ENCODE measurements around the gene RXRA.

RXRA gene

DNA sequence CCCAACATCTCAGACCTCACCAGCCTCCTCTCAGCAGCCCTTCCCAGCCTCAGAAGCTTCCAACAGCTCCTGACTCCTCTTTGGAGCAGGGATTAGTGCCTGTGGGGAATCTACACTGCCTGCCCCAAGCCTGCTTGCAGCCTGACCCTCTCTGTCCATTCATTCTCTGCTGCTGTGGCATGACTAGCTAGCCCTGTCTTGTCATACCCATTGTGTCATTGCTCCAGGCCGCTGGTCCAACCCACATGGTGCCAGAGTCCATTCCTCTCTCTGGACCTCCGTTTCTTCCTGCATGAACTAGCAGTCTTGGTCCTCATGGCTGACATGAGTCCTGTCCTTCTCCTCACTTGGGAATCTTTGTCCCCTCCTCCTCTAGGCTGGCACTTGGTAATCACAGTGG lies 12.8 kb upstream of the RXRA start:
- no peak overlapping the region for H3K4me3 ChIP-seq (replicated peaks in 1 of 2; ENCODE audit: low read depth in 2 of 2, low read length in 2 of 2)
- TF ChIP-seq, protein P1, sequence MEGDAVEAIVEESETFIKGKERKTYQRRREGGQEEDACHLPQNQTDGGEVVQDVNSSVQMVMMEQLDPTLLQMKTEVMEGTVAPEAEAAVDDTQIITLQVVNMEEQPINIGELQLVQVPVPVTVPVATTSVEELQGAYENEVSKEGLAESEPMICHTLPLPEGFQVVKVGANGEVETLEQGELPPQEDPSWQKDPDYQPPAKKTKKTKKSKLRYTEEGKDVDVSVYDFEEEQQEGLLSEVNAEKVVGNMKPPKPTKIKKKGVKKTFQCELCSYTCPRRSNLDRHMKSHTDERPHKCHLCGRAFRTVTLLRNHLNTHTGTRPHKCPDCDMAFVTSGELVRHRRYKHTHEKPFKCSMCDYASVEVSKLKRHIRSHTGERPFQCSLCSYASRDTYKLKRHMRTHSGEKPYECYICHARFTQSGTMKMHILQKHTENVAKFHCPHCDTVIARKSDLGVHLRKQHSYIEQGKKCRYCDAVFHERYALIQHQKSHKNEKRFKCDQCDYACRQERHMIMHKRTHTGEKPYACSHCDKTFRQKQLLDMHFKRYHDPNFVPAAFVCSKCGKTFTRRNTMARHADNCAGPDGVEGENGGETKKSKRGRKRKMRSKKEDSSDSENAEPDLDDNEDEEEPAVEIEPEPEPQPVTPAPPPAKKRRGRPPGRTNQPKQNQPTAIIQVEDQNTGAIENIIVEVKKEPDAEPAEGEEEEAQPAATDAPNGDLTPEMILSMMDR (IDR thresholded peaks at IDR 0.05; ENCODE audit: low read depth, low read length) = no peak
- no peak for DNase-seq (ENCODE audit: low read depth in 2 of 2)

DNA sequence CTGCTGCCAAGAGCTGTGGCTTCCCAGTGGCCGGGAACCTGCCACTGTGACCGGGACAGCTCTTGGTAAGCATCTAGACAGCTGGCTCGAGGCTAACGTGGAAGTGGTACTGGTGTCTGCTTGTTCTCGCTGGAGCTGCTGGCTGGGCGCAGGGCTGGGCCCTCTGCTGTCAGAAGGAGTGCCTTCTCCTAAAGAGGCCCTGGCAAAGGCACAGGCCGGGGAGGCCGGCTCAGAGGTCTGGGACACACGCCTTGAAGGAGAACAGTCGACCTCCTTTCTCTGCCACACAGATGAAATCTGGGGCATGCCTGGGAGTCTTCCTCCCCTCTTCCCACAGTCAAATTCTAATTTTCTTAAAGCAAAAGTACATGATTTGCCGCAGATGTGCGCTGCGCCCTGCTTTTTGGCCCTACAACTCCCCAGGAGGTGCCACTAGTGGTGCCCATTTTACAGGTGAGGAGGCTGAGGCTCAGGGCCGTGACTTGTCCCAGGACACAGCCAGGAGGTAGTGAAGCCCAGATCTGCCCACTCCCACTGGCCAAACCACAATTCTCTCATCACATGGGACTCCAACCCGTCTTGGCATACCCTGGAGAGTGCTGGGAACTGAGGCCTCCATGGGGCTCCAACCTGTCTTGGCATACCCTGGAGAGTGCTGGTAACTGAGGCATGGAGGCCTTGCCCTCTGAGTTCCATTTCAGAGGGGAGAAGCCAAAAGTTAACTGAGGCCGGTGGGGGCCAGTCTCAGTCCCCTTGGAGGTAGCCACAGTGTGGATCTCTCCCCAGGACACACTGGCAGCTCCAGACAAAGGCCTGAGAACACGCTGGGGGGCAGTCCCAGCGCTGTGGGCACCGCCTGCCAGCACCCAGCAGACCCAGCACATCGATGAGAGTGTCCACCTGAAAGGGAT lies 12.0 kb upstream of the RXRA start:
- TF ChIP-seq, protein P1 (IDR thresholded peaks at IDR 0.05; ENCODE audit: low read depth, low read length) = no peak

DNA sequence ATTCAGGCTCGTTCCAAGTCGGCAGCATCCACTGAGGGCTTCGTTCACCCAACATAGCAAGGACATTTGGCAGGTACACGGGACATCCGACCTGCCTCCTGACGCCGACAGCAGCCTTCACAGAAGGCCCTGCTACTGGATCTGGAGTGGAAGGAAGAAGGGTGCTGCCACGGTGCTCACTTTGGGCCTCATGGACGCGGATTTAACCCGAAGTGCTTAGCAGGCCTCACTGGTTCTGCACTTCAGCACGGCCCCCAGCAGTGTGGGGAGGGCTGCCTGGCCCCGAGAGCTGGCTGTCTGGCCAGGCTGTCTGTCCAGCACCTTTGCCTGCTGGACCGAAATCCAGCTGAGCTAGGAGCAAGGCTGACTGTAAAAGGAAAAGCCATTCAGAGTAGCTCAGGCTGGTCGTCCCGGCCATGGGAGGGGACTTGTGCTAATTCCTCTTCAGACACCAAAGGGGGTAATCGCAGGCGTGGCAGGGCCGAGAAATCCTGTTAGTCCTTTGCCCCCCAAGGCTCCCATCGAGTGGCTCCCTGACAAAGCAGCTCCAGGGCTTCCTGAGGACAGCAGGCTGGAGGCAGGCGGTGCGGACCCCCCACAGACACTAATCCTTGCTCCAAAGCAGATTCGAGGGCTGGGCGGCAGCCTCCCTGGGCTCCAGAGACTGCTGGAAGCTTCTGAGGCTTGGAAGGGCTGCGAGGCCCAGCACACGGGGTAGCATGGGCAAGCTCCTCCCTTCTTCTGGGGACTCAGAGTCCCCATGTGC lies 11.1 kb upstream of the RXRA start:
- no peak for DNase-seq (ENCODE audit: low read depth in 2 of 2)
- TF ChIP-seq, protein P1 (IDR thresholded peaks at IDR 0.05; ENCODE audit: low read depth, low read length) = no peak
- H3K4me3 ChIP-seq (replicated peaks in 1 of 2; ENCODE audit: low read depth in 2 of 2, low read length in 2 of 2) = no peak overlapping the region

More for the DNA sequence above, 12.0 kb upstream of the RXRA start:
- DNase-seq (ENCODE audit: low read depth in 2 of 2) = no peak
- H3K4me3 ChIP-seq (replicated peaks in 1 of 2; ENCODE audit: low read depth in 2 of 2, low read length in 2 of 2) = no peak overlapping the region

DNA sequence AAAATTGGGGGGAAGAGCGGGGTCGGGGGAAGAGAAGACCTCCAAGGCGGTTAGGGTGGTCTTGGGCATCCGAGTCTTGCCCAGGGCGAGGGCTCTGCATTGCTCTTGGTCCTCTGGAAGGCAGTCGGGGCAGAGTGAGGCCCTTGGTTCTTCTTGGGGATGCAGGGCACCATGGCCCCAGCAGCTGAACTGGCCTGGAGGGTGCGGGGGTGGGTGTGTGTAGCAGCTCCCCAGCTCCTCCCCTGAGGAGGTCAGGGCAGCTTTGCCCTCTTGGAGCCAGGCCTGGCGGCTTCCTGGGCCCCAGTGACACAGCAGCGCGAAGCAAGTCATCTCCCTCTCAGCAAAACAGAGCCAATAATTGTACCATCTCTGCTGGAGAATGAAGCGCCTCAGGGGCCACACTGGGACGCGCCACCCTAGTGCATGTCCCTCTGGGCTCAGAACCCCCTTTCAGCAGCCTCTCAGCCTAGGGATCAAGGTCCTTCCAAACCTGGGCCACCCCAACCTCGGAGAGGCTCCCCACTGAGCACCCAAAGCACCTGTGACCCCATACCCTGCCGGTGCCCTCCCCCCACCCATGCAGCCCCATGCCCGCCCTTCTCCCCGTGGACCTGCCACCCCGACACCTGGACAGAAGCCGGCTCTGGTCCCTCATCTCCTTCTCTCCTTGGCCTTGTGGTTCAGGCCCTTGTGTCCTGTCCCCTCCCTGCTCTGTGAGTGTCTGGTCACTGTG lies 10.4 kb upstream of the RXRA start:
- TF ChIP-seq, protein P1 (IDR thresholded peaks at IDR 0.05; ENCODE audit: low read depth, low read length) = no peak
- no peak for DNase-seq (ENCODE audit: low read depth in 2 of 2)
- H3K4me3 ChIP-seq (replicated peaks in 1 of 2; ENCODE audit: low read depth in 2 of 2, low read length in 2 of 2) = no peak overlapping the region

DNA sequence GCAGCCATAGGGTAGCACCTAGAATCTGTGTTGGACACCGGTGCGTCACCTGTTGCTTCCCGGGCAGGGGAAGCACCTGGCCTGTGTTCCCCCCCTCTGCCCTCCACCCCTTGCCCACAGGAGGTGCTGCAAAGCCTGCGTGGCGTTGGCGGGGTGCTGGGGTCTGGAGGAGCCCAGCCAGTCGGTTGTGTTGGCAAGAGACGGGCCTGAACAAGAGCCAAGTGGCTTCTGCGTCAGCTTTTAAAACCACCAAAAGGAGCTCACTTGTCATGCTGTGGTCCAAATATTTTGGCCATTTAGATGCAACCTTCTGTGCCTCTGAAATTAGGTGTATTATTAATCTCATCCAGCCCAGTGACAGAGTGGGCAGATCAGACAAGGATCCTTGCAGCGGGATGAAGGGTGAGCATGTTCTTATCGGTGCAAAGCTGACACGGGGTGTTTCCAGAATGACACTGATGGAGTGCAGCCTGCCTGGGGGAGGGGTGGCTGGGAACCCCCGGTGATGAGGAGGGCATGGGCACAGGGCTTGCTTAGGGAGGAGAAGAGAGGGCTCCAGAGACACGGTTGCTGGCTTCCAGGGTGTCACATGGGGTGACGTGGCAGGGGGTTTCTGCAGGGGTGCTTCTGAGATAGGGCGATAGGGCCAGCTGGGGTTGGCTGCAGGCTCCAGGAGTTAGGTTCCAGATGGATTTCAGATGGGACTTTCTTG lies 9.7 kb upstream of the RXRA start:
- TF ChIP-seq, protein P1 (IDR thresholded peaks at IDR 0.05; ENCODE audit: low read depth, low read length) = no peak
- no peak overlapping the region for H3K4me3 ChIP-seq (replicated peaks in 1 of 2; ENCODE audit: low read depth in 2 of 2, low read length in 2 of 2)

DNA sequence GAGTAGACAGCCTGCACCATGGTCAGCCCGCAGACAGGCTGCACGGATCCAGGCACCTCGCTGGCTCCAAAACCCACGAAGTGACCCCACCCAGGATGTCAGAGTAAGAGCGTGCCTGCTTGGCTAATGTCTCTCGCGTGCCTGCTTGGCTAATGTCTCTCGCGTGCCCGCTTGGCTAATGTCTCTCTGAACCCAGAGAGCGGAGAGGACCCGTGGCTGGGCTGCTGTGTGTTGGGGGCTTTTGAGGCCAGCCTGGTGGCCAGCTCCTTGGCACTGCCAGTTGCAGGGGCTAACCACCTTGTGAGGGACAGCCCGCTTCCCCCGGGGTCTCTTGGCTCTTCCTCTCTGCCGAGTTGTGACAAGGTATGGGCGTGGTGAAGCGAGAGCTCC lies 8.9 kb upstream of the RXRA start:
- TF ChIP-seq, protein P1 (IDR thresholded peaks at IDR 0.05; ENCODE audit: low read depth, low read length) = no peak
- no peak for DNase-seq (ENCODE audit: low read depth in 2 of 2)

More for the DNA sequence above, 9.7 kb upstream of the RXRA start:
- DNase-seq (ENCODE audit: low read depth in 2 of 2) = peak in 1 of 2 donors; percentile 71

More for the DNA sequence above, 8.9 kb upstream of the RXRA start:
- no peak overlapping the region for H3K4me3 ChIP-seq (replicated peaks in 1 of 2; ENCODE audit: low read depth in 2 of 2, low read length in 2 of 2)

All from cardiac fibroblast (primary cell).